Activated B cell treated with CpG ODN at 0.5 μM for 24 hours (primary cell): ENCODE results near the gene GPRIN3. TPM values are rescaled to one million over a fixed set of nuclear protein-coding genes. Genes with fewer than 3 reads are reported as not detected.

Source experiments
- total RNA-seq: library from RNA; stranded (reverse); gene quantifications from 2 replicates; pipeline ENCODE4 v1.2.3, GENCODE V29; 2022

The GPRIN3 gene
- total RNA-seq, 1 donor from 2014 or later: 1.8 TPM

Other genes starting within 250 kb of the GPRIN3 start
- 7.0 and 8.2 TPM in 2 replicates for gene TIGD2, start 196.3 kb downstream of the GPRIN3 start, total RNA-seq